HepG2 (cell line): ENCODE results near the gene HES6. TPM values are rescaled to one million over a fixed set of nuclear protein-coding genes. Genes with fewer than 3 reads are reported as not detected.

Experiments
- CREBL2 ChIP-seq: sonication (generic); formaldehyde crosslinking; IDR thresholded peaks from 2 replicates; pipeline ENCODE4 v1.8.1; 2023; ENCODE audit warnings: missing genetic modification reagents, mild to moderate bottlenecking, borderline replicate concordance
- DZIP1 ChIP-seq: sonication (generic); formaldehyde crosslinking; IDR thresholded peaks from 2 replicates; pipeline ENCODE4 v1.5.0; 2020; ENCODE audit warnings: mild to moderate bottlenecking, missing genetic modification reagents
- EP300 ChIP-seq, 3 experiments: sonication (generic) in 1 of 3; formaldehyde crosslinking in 1 of 3; IDR thresholded peaks; 2 replicates each; pipeline versions ENCODE4 v1.5.1 to v1.6.1; 2011 to 2020; ENCODE audit warnings: low read depth in 2 of 3, low read length in 2 of 3, borderline replicate concordance in 1 of 3, improper control_type of control experiment in 1 of 3, mild to moderate bottlenecking in 1 of 3, missing genetic modification reagents in 1 of 3, moderate library complexity in 1 of 3
- FOXC1 ChIP-seq: sonication (generic); formaldehyde crosslinking; IDR thresholded peaks from 2 replicates; pipeline ENCODE4 v1.8.0; 2022; ENCODE audit warnings: mild to moderate bottlenecking, missing genetic modification reagents, borderline replicate concordance
- MBD4 ChIP-seq: IDR thresholded peaks from 2 replicates; pipeline ENCODE4 v1.6.1; 2012; ENCODE audit warnings: low read length, inconsistent platforms, borderline replicate concordance
- MTF2 ChIP-seq: sonication (generic); formaldehyde crosslinking; IDR thresholded peaks from 2 replicates; pipeline ENCODE4 v1.5.0; 2020; ENCODE audit warnings: missing genetic modification reagents, borderline replicate concordance
- NCOA5 ChIP-seq: sonication (generic); formaldehyde crosslinking; IDR thresholded peaks from 2 replicates; pipeline ENCODE4 v1.4.0; 2020; ENCODE audit warnings: missing genetic modification reagents
- NR2C2 ChIP-seq: sonication (generic); formaldehyde crosslinking; IDR thresholded peaks from 2 replicates; pipeline ENCODE4 v1.4.0; 2020; ENCODE audit warnings: missing genetic modification reagents, mild to moderate bottlenecking, moderate library complexity, borderline replicate concordance
- SOX13 ChIP-seq, 3 experiments: fragments of 450-650 bp in 1 of 3; sonication (generic) in 1 of 3; formaldehyde crosslinking in 1 of 3; IDR thresholded peaks in 2 of 3; conservative IDR thresholded peaks in 1 of 3; 2 replicates each; pipeline versions ENCODE4 v1.5.0 to v1.6.1; 2016 to 2020; ENCODE audit warnings: antibody characterized with exemption in 1 of 3, mild to moderate bottlenecking in 1 of 3, missing compliant biosample characterization in 1 of 3, missing genetic modification reagents in 1 of 3, moderate library complexity in 1 of 3
- TP53 ChIP-seq: sonication (generic); formaldehyde crosslinking; conservative IDR thresholded peaks from 2 replicates; pipeline ENCODE4 v1.4.0; 2020; ENCODE audit warnings: missing genetic modification reagents
- ZNF205 ChIP-seq: IDR thresholded peaks from 2 replicates; pipeline ENCODE4 v1.6.1; 2018; ENCODE audit warnings: missing biosample characterization, missing genetic modification reagents
- ZNF282 ChIP-seq: fragments of 450-650 bp; IDR thresholded peaks from 2 replicates; pipeline ENCODE4 v1.6.1; 2018; ENCODE audit not compliant: partially characterized antibody
- ZNF333 ChIP-seq: sonication (generic); formaldehyde crosslinking; IDR thresholded peaks from 2 replicates; pipeline ENCODE4 v1.4.0; 2020; ENCODE audit warnings: mild to moderate bottlenecking, missing genetic modification reagents, borderline replicate concordance
- ZNF430 ChIP-seq: sonication (generic); formaldehyde crosslinking; IDR thresholded peaks from 2 replicates; pipeline ENCODE4 v1.9.0; 2021; ENCODE audit warnings: mild to moderate bottlenecking, missing genetic modification reagents
- ZNF441 ChIP-seq: sonication (generic); formaldehyde crosslinking; IDR thresholded peaks from 2 replicates; pipeline ENCODE4 v1.7.0; 2021; ENCODE audit warnings: missing genetic modification reagents, borderline replicate concordance
- ZNF460 ChIP-seq: sonication (generic); formaldehyde crosslinking; IDR thresholded peaks from 2 replicates; pipeline ENCODE4 v1.5.1; 2020; ENCODE audit warnings: missing genetic modification reagents, mild to moderate bottlenecking, borderline replicate concordance
- ZNF644 ChIP-seq: IDR thresholded peaks from 2 replicates; pipeline ENCODE4 v1.6.1; 2016; ENCODE audit warnings: low read depth
- ZNF766 ChIP-seq: sonication (generic); formaldehyde crosslinking; IDR thresholded peaks from 2 replicates; pipeline ENCODE4 v1.5.0; 2020; ENCODE audit warnings: missing genetic modification reagents, borderline replicate concordance
- polyA plus RNA-seq, 8 experiments: library from polyadenylated mRNA; depleted of rRNA in 3 of 8; stranded (reverse) in 7 of 8; unstranded in 1 of 8; fragments of >200 nt; fragmentation: Illumina TruSeq in 4 of 8; extraction: Trizol in 4 of 8; gene quantifications; 2 replicates each; pipeline versions ENCODE4 v1.2.1 to v1.2.3, GENCODE V29; 2011 to 2016; ENCODE audit warnings: low read depth in 4 of 8, missing spikeins in 1 of 8, mixed read lengths in 1 of 8; ENCODE audit not compliant: insufficient read depth in 1 of 8
- total RNA-seq, 5 experiments: library from RNA; depleted of rRNA; stranded (reverse); fragments of >200 nt; fragmentation: Illumina TruSeq; extraction: Trizol; gene quantifications; 2 replicates each; pipeline ENCODE4 v1.2.3, GENCODE V29; 2016; ENCODE audit warnings: low read depth in 1 of 5
- TF ChIP-seq, protein P1 (sequence below): sonication (generic); formaldehyde crosslinking; IDR thresholded peaks from 2 replicates; pipeline ENCODE4 v1.9.0; 2021; ENCODE audit warnings: missing genetic modification reagents, mild to moderate bottlenecking, borderline replicate concordance
- TF ChIP-seq, protein P2 (sequence below): sonication (generic); formaldehyde crosslinking; conservative IDR thresholded peaks from 2 replicates; pipeline ENCODE4 v1.8.1; 2023; ENCODE audit warnings: missing genetic modification reagents
- TF ChIP-seq, protein P3 (sequence below): IDR thresholded peaks from 2 replicates; pipeline ENCODE4 v1.6.1; 2016; ENCODE audit warnings: control low read depth

The HES6 gene
- total and polyA plus RNA-seq, 2 of the 13 experiments (the other 11 are each of a cell fraction or from before 2014, with no cell fraction given), result 19.5 to 82.8 TPM

DNA sequence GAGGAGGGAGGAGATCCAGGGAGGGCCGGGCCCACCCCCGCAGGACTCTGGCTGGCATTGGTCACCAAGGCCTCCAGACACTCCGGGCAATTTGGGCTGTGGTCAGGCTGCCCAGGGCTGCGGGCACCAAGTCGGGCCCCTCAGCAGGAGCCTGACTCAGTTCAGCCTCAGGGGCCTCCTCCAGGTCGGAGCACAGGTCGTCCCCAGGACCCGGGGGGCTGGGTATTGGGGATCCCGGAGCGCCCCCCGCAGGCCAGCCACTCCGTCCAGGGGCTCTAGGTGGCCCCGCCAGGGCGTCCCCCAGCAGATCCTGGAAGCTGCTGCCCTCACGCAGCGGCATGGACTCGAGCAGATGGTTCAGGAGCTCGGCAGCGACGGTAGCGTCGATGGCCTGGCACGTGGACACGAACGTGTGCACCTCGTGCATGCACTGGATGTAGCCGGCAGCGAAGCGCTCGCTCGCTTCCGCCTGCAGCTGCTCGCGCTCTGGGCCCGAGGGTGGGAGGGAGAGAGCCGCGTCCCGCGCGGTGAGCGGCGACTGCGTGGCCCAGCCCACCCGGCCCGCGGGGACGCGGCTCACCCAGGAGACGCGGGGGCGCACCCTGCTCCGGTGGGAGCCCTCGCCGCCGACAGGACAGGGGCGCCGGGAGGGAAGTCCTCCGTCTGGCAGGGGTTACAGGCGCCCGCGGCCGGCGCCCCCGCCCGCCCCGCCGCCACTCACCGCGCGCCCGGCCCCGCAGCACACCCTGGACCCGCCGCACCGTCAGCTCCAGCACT is 884 bp downstream of the HES6 start (continued):
- TF ChIP-seq EP300 (IDR thresholded peaks at IDR 0.05; ENCODE audit: low read depth in 2 of 2, low read length in 2 of 2) (no peak), EP300 (CRISPR knock-in tag; IDR thresholded peaks at IDR 0.05; ENCODE audit: borderline replicate concordance) (peak; percentile 86), CREBL2 (CRISPR knock-in tag) (peak; percentile 99; the same call in 1 of the 2 replicates), ZNF441 (CRISPR knock-in tag) (peak; percentile 95), ZNF333 (CRISPR knock-in tag) (peak; percentile 98; the same call in 1 of the 2 replicates), ZNF430 (CRISPR knock-in tag) (peak; percentile 63; the same call in 1 of the 2 replicates), ZNF460 (CRISPR knock-in tag) (no peak), MBD4 (no peak), ZNF282 (no peak), NCOA5 (CRISPR knock-in tag) (no peak), DZIP1 (CRISPR knock-in tag) (peak; percentile 99), NR2C2 (CRISPR knock-in tag) (no peak), MTF2 (no peak; the same call in 1 of the 2 replicates), ZNF766 (CRISPR knock-in tag) (peak; percentile 99), ZNF644 (CRISPR knock-in tag) (no peak), ZNF205 (CRISPR knock-in tag) (peak; percentile 89), FOXC1 (CRISPR knock-in tag) (peak; percentile 99), SOX13 (IDR thresholded peaks at IDR 0.05) (no peak), SOX13 (CRISPR knock-in tag; conservative IDR thresholded peaks at IDR 0.05 in 1 of 2, IDR thresholded peaks at IDR 0.05 in 1 of 2) (0 out of 4 replicates have a peak, but pooled peaks of 1 of the 2 experiments have one; percentile 50), TP53 (CRISPR knock-in tag) (peak; percentile 92; the same call in 1 of the 2 replicates)
- TF ChIP-seq, protein P1, sequence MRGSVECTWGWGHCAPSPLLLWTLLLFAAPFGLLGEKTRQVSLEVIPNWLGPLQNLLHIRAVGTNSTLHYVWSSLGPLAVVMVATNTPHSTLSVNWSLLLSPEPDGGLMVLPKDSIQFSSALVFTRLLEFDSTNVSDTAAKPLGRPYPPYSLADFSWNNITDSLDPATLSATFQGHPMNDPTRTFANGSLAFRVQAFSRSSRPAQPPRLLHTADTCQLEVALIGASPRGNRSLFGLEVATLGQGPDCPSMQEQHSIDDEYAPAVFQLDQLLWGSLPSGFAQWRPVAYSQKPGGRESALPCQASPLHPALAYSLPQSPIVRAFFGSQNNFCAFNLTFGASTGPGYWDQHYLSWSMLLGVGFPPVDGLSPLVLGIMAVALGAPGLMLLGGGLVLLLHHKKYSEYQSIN (CRISPR knock-in tag), result peak; percentile 92; the same call in 1 of the 2 replicates
- TF ChIP-seq, protein P2, sequence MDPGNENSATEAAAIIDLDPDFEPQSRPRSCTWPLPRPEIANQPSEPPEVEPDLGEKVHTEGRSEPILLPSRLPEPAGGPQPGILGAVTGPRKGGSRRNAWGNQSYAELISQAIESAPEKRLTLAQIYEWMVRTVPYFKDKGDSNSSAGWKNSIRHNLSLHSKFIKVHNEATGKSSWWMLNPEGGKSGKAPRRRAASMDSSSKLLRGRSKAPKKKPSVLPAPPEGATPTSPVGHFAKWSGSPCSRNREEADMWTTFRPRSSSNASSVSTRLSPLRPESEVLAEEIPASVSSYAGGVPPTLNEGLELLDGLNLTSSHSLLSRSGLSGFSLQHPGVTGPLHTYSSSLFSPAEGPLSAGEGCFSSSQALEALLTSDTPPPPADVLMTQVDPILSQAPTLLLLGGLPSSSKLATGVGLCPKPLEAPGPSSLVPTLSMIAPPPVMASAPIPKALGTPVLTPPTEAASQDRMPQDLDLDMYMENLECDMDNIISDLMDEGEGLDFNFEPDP, result peak; percentile 99
- TF ChIP-seq, protein P3, sequence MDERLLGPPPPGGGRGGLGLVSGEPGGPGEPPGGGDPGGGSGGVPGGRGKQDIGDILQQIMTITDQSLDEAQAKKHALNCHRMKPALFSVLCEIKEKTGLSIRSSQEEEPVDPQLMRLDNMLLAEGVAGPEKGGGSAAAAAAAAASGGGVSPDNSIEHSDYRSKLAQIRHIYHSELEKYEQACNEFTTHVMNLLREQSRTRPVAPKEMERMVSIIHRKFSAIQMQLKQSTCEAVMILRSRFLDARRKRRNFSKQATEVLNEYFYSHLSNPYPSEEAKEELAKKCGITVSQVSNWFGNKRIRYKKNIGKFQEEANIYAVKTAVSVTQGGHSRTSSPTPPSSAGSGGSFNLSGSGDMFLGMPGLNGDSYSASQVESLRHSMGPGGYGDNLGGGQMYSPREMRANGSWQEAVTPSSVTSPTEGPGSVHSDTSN (CRISPR knock-in tag), result no peak
